ENCODE results near the gene ALKAL2. TPM values are rescaled to one million over a fixed set of nuclear protein-coding genes. Genes with fewer than 3 reads are reported as not detected.

Gene ALKAL2
- total RNA-seq, 1 experiment from 2014 or later = 3.5 TPM

GRCh38 chr2:264493-265468 is 23.1 kb downstream of the ALKAL2 start, which contains the start of gene ACP1 (continued):
- TF ChIP-seq, protein P1, sequence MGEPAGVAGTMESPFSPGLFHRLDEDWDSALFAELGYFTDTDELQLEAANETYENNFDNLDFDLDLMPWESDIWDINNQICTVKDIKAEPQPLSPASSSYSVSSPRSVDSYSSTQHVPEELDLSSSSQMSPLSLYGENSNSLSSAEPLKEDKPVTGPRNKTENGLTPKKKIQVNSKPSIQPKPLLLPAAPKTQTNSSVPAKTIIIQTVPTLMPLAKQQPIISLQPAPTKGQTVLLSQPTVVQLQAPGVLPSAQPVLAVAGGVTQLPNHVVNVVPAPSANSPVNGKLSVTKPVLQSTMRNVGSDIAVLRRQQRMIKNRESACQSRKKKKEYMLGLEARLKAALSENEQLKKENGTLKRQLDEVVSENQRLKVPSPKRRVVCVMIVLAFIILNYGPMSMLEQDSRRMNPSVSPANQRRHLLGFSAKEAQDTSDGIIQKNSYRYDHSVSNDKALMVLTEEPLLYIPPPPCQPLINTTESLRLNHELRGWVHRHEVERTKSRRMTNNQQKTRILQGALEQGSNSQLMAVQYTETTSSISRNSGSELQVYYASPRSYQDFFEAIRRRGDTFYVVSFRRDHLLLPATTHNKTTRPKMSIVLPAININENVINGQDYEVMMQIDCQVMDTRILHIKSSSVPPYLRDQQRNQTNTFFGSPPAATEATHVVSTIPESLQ (CRISPR knock-in tag; IDR thresholded peaks at IDR 0.05) = no peak
- TF ChIP-seq E2F4 (CRISPR knock-in tag; IDR thresholded peaks at IDR 0.05; ENCODE audit: borderline replicate concordance, low read depth) (no peak), FOXP1 (CRISPR knock-in tag; IDR thresholded peaks at IDR 0.05; ENCODE audit: borderline replicate concordance) (peak; percentile 83), ZNF512 (CRISPR knock-in tag; IDR thresholded peaks at IDR 0.05; ENCODE audit: borderline replicate concordance) (no peak), ARID4B (CRISPR knock-in tag; IDR thresholded peaks at IDR 0.05; ENCODE audit: borderline replicate concordance) (0 out of 2 replicates have a peak, but pooled peaks have one; percentile 65), RORB (CRISPR knock-in tag; IDR thresholded peaks at IDR 0.05) (no peak), MYBL2 (CRISPR knock-in tag; IDR thresholded peaks at IDR 0.05) (peak; percentile 66; the same call in 1 of the 2 replicates), ZNF121 (CRISPR knock-in tag; IDR thresholded peaks at IDR 0.05) (no peak), HMGA2 (CRISPR knock-in tag; IDR thresholded peaks at IDR 0.05) (no peak), CDX4 (CRISPR knock-in tag; IDR thresholded peaks at IDR 0.05; ENCODE audit: borderline replicate concordance) (no peak), NFE2L1 (CRISPR knock-in tag; IDR thresholded peaks at IDR 0.05) (peak; percentile 82; the same call in 1 of the 2 replicates), ZNF317 (CRISPR knock-in tag; IDR thresholded peaks at IDR 0.05; ENCODE audit: borderline replicate concordance, low read depth) (no peak), OVOL2 (CRISPR knock-in tag; IDR thresholded peaks at IDR 0.05; ENCODE audit: borderline replicate concordance) (no peak), IRF2 (CRISPR knock-in tag; IDR thresholded peaks at IDR 0.05; ENCODE audit: borderline replicate concordance, low read depth) (no peak), ZNF396 (CRISPR knock-in tag; IDR thresholded peaks at IDR 0.05; ENCODE audit: borderline replicate concordance) (no peak), ZNF281 (CRISPR knock-in tag; IDR thresholded peaks at IDR 0.05) (no peak), RELA (CRISPR knock-in tag; IDR thresholded peaks at IDR 0.05; ENCODE audit: borderline replicate concordance) (no peak)
- TF ChIP-seq, protein P2, sequence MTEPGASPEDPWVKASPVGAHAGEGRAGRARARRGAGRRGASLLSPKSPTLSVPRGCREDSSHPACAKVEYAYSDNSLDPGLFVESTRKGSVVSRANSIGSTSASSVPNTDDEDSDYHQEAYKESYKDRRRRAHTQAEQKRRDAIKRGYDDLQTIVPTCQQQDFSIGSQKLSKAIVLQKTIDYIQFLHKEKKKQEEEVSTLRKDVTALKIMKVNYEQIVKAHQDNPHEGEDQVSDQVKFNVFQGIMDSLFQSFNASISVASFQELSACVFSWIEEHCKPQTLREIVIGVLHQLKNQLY (CRISPR knock-in tag; IDR thresholded peaks at IDR 0.05) = no peak
- TF ChIP-seq, protein P3, sequence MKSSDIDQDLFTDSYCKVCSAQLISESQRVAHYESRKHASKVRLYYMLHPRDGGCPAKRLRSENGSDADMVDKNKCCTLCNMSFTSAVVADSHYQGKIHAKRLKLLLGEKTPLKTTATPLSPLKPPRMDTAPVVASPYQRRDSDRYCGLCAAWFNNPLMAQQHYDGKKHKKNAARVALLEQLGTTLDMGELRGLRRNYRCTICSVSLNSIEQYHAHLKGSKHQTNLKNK (CRISPR knock-in tag; IDR thresholded peaks at IDR 0.05) = no peak
- TF ChIP-seq, protein P4, sequence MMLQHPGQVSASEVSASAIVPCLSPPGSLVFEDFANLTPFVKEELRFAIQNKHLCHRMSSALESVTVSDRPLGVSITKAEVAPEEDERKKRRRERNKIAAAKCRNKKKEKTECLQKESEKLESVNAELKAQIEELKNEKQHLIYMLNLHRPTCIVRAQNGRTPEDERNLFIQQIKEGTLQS (CRISPR knock-in tag; conservative IDR thresholded peaks at IDR 0.05) = no peak
